ENCODE measurements around the gene ST3GAL5. TPM values are rescaled to one million over a fixed set of nuclear protein-coding genes. Genes with fewer than 3 reads are reported as not detected.
"Not testable (repeated sequence)": the region's sequence is repeated elsewhere in the genome, so short reads cannot be mapped to it uniquely, and the experiment has no call there.

ST3GAL5 gene
- total RNA-seq, 1 donor from 2014 or later, result 76.7 TPM

GRCh38 chr2:85887566-85888019, 1.2 kb downstream of the ST3GAL5 start:
- intact Hi-C loops (cut with DNase I), result no loop called here
- peak overlapping the region; percentile 76 for H3K4me3 ChIP-seq
- peak; percentile 78 for DNase-seq
- H3K36me3 ChIP-seq, result no peaks in the 10 kb centered on the region
- H3K4me1 ChIP-seq, result peaks cover 29% of the 10 kb centered on the region
- TF ChIP-seq, protein P1, sequence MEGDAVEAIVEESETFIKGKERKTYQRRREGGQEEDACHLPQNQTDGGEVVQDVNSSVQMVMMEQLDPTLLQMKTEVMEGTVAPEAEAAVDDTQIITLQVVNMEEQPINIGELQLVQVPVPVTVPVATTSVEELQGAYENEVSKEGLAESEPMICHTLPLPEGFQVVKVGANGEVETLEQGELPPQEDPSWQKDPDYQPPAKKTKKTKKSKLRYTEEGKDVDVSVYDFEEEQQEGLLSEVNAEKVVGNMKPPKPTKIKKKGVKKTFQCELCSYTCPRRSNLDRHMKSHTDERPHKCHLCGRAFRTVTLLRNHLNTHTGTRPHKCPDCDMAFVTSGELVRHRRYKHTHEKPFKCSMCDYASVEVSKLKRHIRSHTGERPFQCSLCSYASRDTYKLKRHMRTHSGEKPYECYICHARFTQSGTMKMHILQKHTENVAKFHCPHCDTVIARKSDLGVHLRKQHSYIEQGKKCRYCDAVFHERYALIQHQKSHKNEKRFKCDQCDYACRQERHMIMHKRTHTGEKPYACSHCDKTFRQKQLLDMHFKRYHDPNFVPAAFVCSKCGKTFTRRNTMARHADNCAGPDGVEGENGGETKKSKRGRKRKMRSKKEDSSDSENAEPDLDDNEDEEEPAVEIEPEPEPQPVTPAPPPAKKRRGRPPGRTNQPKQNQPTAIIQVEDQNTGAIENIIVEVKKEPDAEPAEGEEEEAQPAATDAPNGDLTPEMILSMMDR (IDR thresholded peaks at IDR 0.05), result peak; percentile 37
- peak overlapping the region; percentile 91 for H3K27ac ChIP-seq
- no peaks in the 10 kb centered on the region for H3K27me3 ChIP-seq
- no peaks in the 10 kb centered on the region for H3K9me3 ChIP-seq
- peak; percentile 33 for ATAC-seq

DNA sequence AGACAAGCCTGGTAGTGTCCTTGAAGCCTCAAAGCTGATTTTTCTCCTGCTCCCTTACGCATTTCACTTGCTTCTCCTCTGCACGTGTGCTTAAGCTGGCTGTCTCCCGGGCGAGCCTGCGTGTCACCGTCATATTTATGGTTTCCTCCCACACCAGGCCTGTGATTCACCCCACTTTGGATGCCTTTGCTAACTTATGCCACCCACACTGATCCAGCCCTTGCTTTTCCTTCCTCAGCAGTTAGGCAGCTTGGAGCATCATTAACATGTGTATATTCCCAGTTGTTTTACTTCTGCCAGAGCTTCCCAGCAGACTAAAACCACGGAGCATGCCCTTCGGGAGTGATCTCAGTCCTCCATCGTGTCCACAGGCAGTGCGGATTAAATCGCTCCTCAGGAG, 2.2 kb downstream of the ST3GAL5 start:
- Histone ChIP-seq H3K4me3 (peak overlapping the region; percentile 76), H3K27me3 (no peaks in the 10 kb centered on the region), H3K36me3 (no peaks in the 10 kb centered on the region), H3K4me1 (peaks cover 29% of the 10 kb centered on the region), H3K27ac (peak overlapping the region; percentile 91), H3K9me3 (no peaks in the 10 kb centered on the region)
- ATAC-seq (peak; percentile 61), DNase-seq (peak; percentile 79)
- TF ChIP-seq, protein P1 (IDR thresholded peaks at IDR 0.05), result no peak
- intact Hi-C loops (cut with DNase I), result no loop called here

- no peak for DNase-seq
- no peak for ATAC-seq
- Histone ChIP-seq H3K27ac (peak overlapping the region; percentile 91), H3K4me3 (peak overlapping the region; percentile 76), H3K27me3 (no peaks in the 10 kb centered on the region), H3K36me3 (no peaks in the 10 kb centered on the region), H3K9me3 (no peaks in the 10 kb centered on the region), H3K4me1 (peaks cover 29% of the 10 kb centered on the region)
- TF ChIP-seq, protein P1 (IDR thresholded peaks at IDR 0.05), result no peak
- intact Hi-C loops (cut with DNase I), result no loop called here
These were observed 2.6 kb downstream of the ST3GAL5 start for GRCh38 chr2:85886141-85886540.

GRCh38 chr2:85881781-85882180, 7.0 kb downstream of the ST3GAL5 start:
- H3K27ac ChIP-seq; H3K9me3 ChIP-seq; H3K4me3 ChIP-seq; DNase-seq; ATAC-seq; intact Hi-C loops (cut with DNase I); H3K36me3 ChIP-seq; H3K27me3 ChIP-seq: not testable (repeated sequence)
- peaks cover 23% of the 10 kb centered on the region for H3K4me1 ChIP-seq

- H3K27me3 ChIP-seq, H3K36me3 ChIP-seq, H3K27ac ChIP-seq: not testable (repeated sequence)
These were observed 8.0 kb downstream of the ST3GAL5 start for GRCh38 chr2:85880716-85881328.

DNA sequence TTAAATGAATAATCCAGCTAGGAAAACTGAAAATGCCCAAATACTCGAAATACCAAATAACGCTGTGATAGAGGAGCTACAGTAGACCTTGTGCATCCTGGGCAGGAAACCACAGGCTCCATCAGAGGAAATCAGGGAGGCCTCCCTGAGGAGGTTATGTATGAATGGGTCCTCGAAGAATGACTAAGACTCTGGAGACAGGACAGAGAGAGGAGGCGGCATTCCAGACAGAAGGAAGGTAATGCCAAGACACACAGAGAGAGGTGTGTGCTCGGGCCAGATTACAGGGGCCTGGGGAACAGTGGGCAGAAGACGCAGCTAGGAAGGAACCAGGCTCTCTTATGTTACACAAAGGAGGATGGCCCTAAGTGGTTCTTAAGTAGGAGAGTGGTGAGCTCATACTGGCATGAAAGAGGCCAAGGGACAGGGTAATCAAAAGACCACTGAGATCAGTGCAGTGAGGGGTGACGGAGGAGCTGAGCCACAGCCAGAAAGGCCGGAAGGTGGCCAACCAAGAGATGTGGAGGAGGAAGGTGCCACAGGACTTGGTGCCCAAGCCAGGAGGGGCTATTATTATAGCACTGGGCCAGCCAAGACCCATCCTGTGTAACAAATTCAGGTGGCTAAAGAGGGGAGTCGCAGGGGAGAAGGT, 9.9 kb downstream of the ST3GAL5 start:
- ATAC-seq (peak; percentile 66), DNase-seq (no peak)
- H3K36me3 ChIP-seq, result no peaks in the 10 kb centered on the region
- no peak overlapping the region for H3K4me3 ChIP-seq
- TF ChIP-seq, protein P1 (IDR thresholded peaks at IDR 0.05), result no peak
- peaks cover 26% of the 10 kb centered on the region for H3K4me1 ChIP-seq
- no peaks in the 10 kb centered on the region for H3K27me3 ChIP-seq
- no peak overlapping the region for H3K27ac ChIP-seq
- intact Hi-C loops (cut with DNase I), result no loop called here
- H3K9me3 ChIP-seq, result no peaks in the 10 kb centered on the region

More at GRCh38 chr2:85880716-85881328, 8.0 kb downstream of the ST3GAL5 start:
- DNase-seq; H3K9me3 ChIP-seq; H3K4me3 ChIP-seq; intact Hi-C loops (cut with DNase I); ATAC-seq: not testable (repeated sequence)
- peaks cover 17% of the 10 kb centered on the region for H3K4me1 ChIP-seq

Measured in upper lobe of right lung (tissue), 1 donor.